Pulmonary artery endothelial cell (primary cell): ENCODE data around the gene CTR9. TPM values are rescaled to one million over a fixed set of nuclear protein-coding genes. Genes with fewer than 3 reads are reported as not detected.

Source experiments
- DNase-seq: peaks from one replicate; pipeline ENCODE4 v3.0.0-alpha.2; 2011; ENCODE audit warnings: low read depth, low spot score
- total RNA-seq: library from RNA; depleted of rRNA; stranded (reverse); fragments of >200 nt; gene quantifications from 2 replicates; pipeline ENCODE4 v1.2.3, GENCODE V29; 2014

CTR9 gene
- total RNA-seq, 1 donor from 2014 or later = 30.2 TPM

- no peak for DNase-seq
Observed at GRCh38 chr11:10742460-10743208, 8.4 kb upstream of the CTR9 start.

- DNase-seq = no peak
Observed at GRCh38 chr11:10743354-10744000, 7.6 kb upstream of the CTR9 start.

- DNase-seq = no peak
Observed at GRCh38 chr11:10744206-10744605, 6.8 kb upstream of the CTR9 start.

- no peak for DNase-seq
Observed at GRCh38 chr11:10746871-10747270, 4.2 kb upstream of the CTR9 start.

GRCh38 chr11:10747733-10748132 is 3.3 kb upstream of the CTR9 start:
- no peak for DNase-seq

GRCh38 chr11:10749476-10749875 is 1.6 kb upstream of the CTR9 start:
- no peak for DNase-seq

- DNase-seq = no peak
Observed at GRCh38 chr11:10751581-10751940, 515 bp downstream of the CTR9 start.

- no peak for DNase-seq
Observed at GRCh38 chr11:10752061-10752460, 1.0 kb downstream of the CTR9 start.

- DNase-seq = no peak
Observed at GRCh38 chr11:10752486-10752885, 1.4 kb downstream of the CTR9 start.

- DNase-seq = no peak
Observed at GRCh38 chr11:10758957-10759356, 7.9 kb downstream of the CTR9 start.

GRCh38 chr11:10761085-10761698 is 10.1 kb downstream of the CTR9 start:
- no peak for DNase-seq

- DNase-seq = no peak
Observed at GRCh38 chr11:10762185-10762584, 11.1 kb downstream of the CTR9 start.

GRCh38 chr11:10762913-10763421 is 11.9 kb downstream of the CTR9 start:
- DNase-seq = no peak

- DNase-seq = no peak
Observed at GRCh38 chr11:10763766-10764165, 12.7 kb downstream of the CTR9 start.

- no peak for DNase-seq
Observed at GRCh38 chr11:10764412-10764811, 13.4 kb downstream of the CTR9 start.

GRCh38 chr11:10770626-10771254 is 19.7 kb downstream of the CTR9 start:
- no peak for DNase-seq

GRCh38 chr11:10771457-10771856 is 20.4 kb downstream of the CTR9 start:
- DNase-seq = no peak

- DNase-seq = no peak
Observed at GRCh38 chr11:10774811-10775210, 23.8 kb downstream of the CTR9 start.

- no peak for DNase-seq
Observed at GRCh38 chr11:10777393-10777793, 26.3 kb downstream of the CTR9 start.

- DNase-seq = no peak
Observed at GRCh38 chr11:10777806-10778205, 26.8 kb downstream of the CTR9 start.

- DNase-seq = no peak
Observed at GRCh38 chr11:10778217-10778970, 27.3 kb downstream of the CTR9 start.
